ENCODE measurements around the gene OS9. TPM values are rescaled to one million over a fixed set of nuclear protein-coding genes. Genes with fewer than 3 reads are reported as not detected.

OS9 gene
- total and polyA plus RNA-seq, 9 of the 15 experiments (the other 6 are each of a cell fraction or from before 2014, with no cell fraction given): 4.6 to 105 (median 89.5) TPM

GRCh38 chr12:57693317-57693658 lies 644 bp upstream of the OS9 start (continued):
- TF ChIP-seq REST (IDR thresholded peaks at IDR 0.05; ENCODE audit: borderline replicate concordance): no peak
- TF ChIP-seq REST (CRISPR knock-in tag; IDR thresholded peaks at IDR 0.05; ENCODE audit: low read depth): 0 out of 2 replicates have a peak, but pooled peaks have one; percentile 21
- peak; percentile 52; the same call in 1 of the 2 replicates for TF ChIP-seq GTF2E2 (tag; IDR thresholded peaks at IDR 0.05)
- TF ChIP-seq MBD1 (CRISPR knock-in tag; IDR thresholded peaks at IDR 0.05): 0 out of 2 replicates have a peak, but pooled peaks have one; percentile 88
- no peak for TF ChIP-seq ZNF445 (CRISPR knock-in tag; IDR thresholded peaks at IDR 0.05; ENCODE audit: low read depth)
